CD4-positive, alpha-beta T cell (primary cell): Measurements from ENCODE around the gene SHISA6. TPM values are rescaled to one million over a fixed set of nuclear protein-coding genes. Genes with fewer than 3 reads are reported as not detected.

ENCODE experiments used
- ATAC-seq: fragments of 200-7000 bp; cut with Tn5 transposase; one replicate; pipeline ENCODE4 v1.10.0; 2022; ENCODE audit warnings: mild to moderate bottlenecking; ENCODE audit not compliant: poor library complexity
- CTCF ChIA-PET: fragments of 350-600 bp; sonication (Branson Sonifier 250); formaldehyde crosslinking; loops from one replicate; lab custom pipeline; 2021; ENCODE audit warnings: antibody characterized with exemption, inconsistent platforms; lab: Charles Lee
- POLR2A ChIA-PET: fragments of 350-600 bp; sonication (Branson Sonifier 250); formaldehyde crosslinking; loops from one replicate; lab custom pipeline; 2021; ENCODE audit warnings: antibody characterized with exemption, inconsistent platforms; lab: Charles Lee
- DNase-seq, 14 experiments: peaks; one replicate each; pipeline ENCODE4 v3.0.0-alpha.2; 2013 to 2020; ENCODE audit warnings: mixed read lengths in 2 of 14
- H3K27ac ChIP-seq, 2 donors: one replicate each; pipeline versions ENCODE4 v1.5.1 to v1.7.0; 2013; ENCODE audit warnings: low read length in 2 of 2, low read depth in 1 of 2, mild to moderate bottlenecking in 1 of 2
- H3K27me3 ChIP-seq, 2 experiments: 1 replicate in 1 of 2; 2 replicates in 1 of 2; pipeline versions ENCODE4 v1.6.1 to v1.7.0; 2013; ENCODE audit warnings: low read length in 2 of 2, control low read depth in 1 of 2, mild to moderate bottlenecking in 1 of 2, moderate library complexity in 1 of 2; ENCODE audit not compliant: insufficient read depth in 2 of 2, control insufficient read depth in 1 of 2
- H3K36me3 ChIP-seq: one replicate; pipeline ENCODE4 v1.6.1; 2013; ENCODE audit warnings: low read length, control low read depth; ENCODE audit not compliant: insufficient read depth
- H3K4me1 ChIP-seq: one replicate; pipeline ENCODE4 v1.6.1; 2013; ENCODE audit warnings: low read length, control low read depth; ENCODE audit not compliant: insufficient read depth
- H3K4me3 ChIP-seq: one replicate; pipeline ENCODE4 v1.5.1; 2013; ENCODE audit warnings: mild to moderate bottlenecking, low read length, moderate library complexity
- H3K9me3 ChIP-seq, 2 experiments: 1 replicate in 1 of 2; 2 replicates in 1 of 2; pipeline versions ENCODE4 v1.6.1 to v1.7.0; 2013; ENCODE audit warnings: low read length in 2 of 2, mild to moderate bottlenecking in 2 of 2, control low read depth in 1 of 2, moderate library complexity in 1 of 2; ENCODE audit not compliant: control insufficient read depth in 1 of 2, insufficient read depth in 1 of 2
- H3K27ac Mint-ChIP-seq: one replicate; pipeline ENCODE4 v1.8.0; 2020; ENCODE audit warnings: mixed read lengths
- H3K27me3 Mint-ChIP-seq: one replicate; pipeline ENCODE4 v1.8.0; 2021; ENCODE audit warnings: mixed read lengths
- H3K36me3 Mint-ChIP-seq: one replicate; pipeline ENCODE4 v1.8.0; 2021; ENCODE audit warnings: low read depth, mixed read lengths
- H3K4me1 Mint-ChIP-seq: one replicate; pipeline ENCODE4 v1.8.0; 2021; ENCODE audit warnings: low read depth, mixed read lengths
- H3K4me3 Mint-ChIP-seq: one replicate; pipeline ENCODE4 v1.8.0; 2020; ENCODE audit warnings: mild to moderate bottlenecking, mixed read lengths
- H3K9me3 Mint-ChIP-seq: one replicate; pipeline ENCODE4 v1.8.0; 2020; ENCODE audit warnings: mixed read lengths
- intact Hi-C, 2 experiments: fragments of 100-400 bp; cut with DNase I in 1 of 2; cut with micrococcal nuclease in 1 of 2; formaldehyde crosslinking; loops; one replicate each; pipeline versions ENCODE4 v1.15.1 to v1.9.0; 2023 to 2025; cut with DNase I, micrococcal nuclease
- total RNA-seq, 174 experiments: library from RNA in 2 of 174; stranded (reverse) in 2 of 174; gene quantifications; one replicate each; pipeline ENCODE4 v1.2.3 and lab custom pipeline; 2021 to 2026
- TF ChIP-seq, protein P1 (sequence below): fragments of 200-600 bp; IDR thresholded peaks from one replicate; pipeline ENCODE4 v1.8.0; 2022; ENCODE audit warnings: antibody characterized with exemption, mild to moderate bottlenecking

The SHISA6 gene
- total RNA-seq, 2 experiments from 2014 or later = not detected

- POLR2A ChIA-PET = no interaction called here
- intact Hi-C loops = no loop called here
- Histone ChIP-seq H3K4me1 (no peaks in the 10 kb centered on the region), H3K27ac (no peak overlapping the region), H3K4me3 (no peak overlapping the region), H3K9me3 (peaks cover 6 to 13% of the 10 kb centered on the region in 2 experiments), H3K27me3 (no peaks in the 10 kb centered on the region), H3K36me3 (no peaks in the 10 kb centered on the region)
- H3K36me3 Mint-ChIP-seq = no peaks in the 10 kb centered on the region
- H3K27ac Mint-ChIP-seq = no peak overlapping the region
- DNase-seq (no peak), ATAC-seq (no peak)
- no peaks in the 10 kb centered on the region for H3K27me3 Mint-ChIP-seq
- CTCF ChIA-PET = no interaction called here
- TF ChIP-seq, protein P1, sequence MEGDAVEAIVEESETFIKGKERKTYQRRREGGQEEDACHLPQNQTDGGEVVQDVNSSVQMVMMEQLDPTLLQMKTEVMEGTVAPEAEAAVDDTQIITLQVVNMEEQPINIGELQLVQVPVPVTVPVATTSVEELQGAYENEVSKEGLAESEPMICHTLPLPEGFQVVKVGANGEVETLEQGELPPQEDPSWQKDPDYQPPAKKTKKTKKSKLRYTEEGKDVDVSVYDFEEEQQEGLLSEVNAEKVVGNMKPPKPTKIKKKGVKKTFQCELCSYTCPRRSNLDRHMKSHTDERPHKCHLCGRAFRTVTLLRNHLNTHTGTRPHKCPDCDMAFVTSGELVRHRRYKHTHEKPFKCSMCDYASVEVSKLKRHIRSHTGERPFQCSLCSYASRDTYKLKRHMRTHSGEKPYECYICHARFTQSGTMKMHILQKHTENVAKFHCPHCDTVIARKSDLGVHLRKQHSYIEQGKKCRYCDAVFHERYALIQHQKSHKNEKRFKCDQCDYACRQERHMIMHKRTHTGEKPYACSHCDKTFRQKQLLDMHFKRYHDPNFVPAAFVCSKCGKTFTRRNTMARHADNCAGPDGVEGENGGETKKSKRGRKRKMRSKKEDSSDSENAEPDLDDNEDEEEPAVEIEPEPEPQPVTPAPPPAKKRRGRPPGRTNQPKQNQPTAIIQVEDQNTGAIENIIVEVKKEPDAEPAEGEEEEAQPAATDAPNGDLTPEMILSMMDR = no peak
- H3K9me3 Mint-ChIP-seq = no peaks in the 10 kb centered on the region
- H3K4me1 Mint-ChIP-seq = no peaks in the 10 kb centered on the region
- no peak overlapping the region for H3K4me3 Mint-ChIP-seq
Measured at GRCh38 chr17:11404431-11405276, 163.6 kb downstream of the SHISA6 start.

GRCh38 chr17:11406716-11407115, 165.7 kb downstream of the SHISA6 start:
- intact Hi-C loops = no loop called here
- Mint-ChIP-seq H3K27me3 (no peaks in the 10 kb centered on the region), H3K36me3 (no peaks in the 10 kb centered on the region), H3K4me1 (no peaks in the 10 kb centered on the region), H3K27ac (no peak overlapping the region), H3K4me3 (no peak overlapping the region), H3K9me3 (no peaks in the 10 kb centered on the region)
- Histone ChIP-seq H3K27me3 (no peaks in the 10 kb centered on the region), H3K9me3 (peaks cover 5 to 15% of the 10 kb centered on the region in 2 experiments), H3K4me3 (no peak overlapping the region), H3K36me3 (no peaks in the 10 kb centered on the region), H3K27ac (no peak overlapping the region), H3K4me1 (no peaks in the 10 kb centered on the region)
- POLR2A ChIA-PET = no interaction called here
- no peak for DNase-seq
- ATAC-seq = no peak
- TF ChIP-seq, protein P1 = no peak
- CTCF ChIA-PET = no interaction called here

GRCh38 chr17:11412654-11413053, 171.6 kb downstream of the SHISA6 start:
- intact Hi-C loops = no loop called here
- POLR2A ChIA-PET = no interaction called here

More at GRCh38 chr17:11412654-11413053, 171.6 kb downstream of the SHISA6 start:
- Histone ChIP-seq H3K36me3 (no peaks in the 10 kb centered on the region), H3K4me1 (no peaks in the 10 kb centered on the region), H3K27ac (no peak overlapping the region), H3K9me3 (peaks cover 0 to 17% of the 10 kb centered on the region in 2 experiments), H3K4me3 (no peak overlapping the region), H3K27me3 (no peaks in the 10 kb centered on the region)
- H3K36me3 Mint-ChIP-seq = no peaks in the 10 kb centered on the region
- TF ChIP-seq, protein P1 = no peak
- no peak overlapping the region for H3K4me3 Mint-ChIP-seq
- H3K27me3 Mint-ChIP-seq = no peaks in the 10 kb centered on the region
- no peaks in the 10 kb centered on the region for H3K9me3 Mint-ChIP-seq
- no peaks in the 10 kb centered on the region for H3K4me1 Mint-ChIP-seq
- DNase-seq (no peak), ATAC-seq (no peak)
- CTCF ChIA-PET = no interaction called here
- H3K27ac Mint-ChIP-seq = no peak overlapping the region
